ENCODE results near the gene SNX6.
"Not testable (repeated sequence)": the region's sequence is repeated elsewhere in the genome, so short reads cannot be mapped to it uniquely, and the experiment has no call there.

Gene SNX6

DNA sequence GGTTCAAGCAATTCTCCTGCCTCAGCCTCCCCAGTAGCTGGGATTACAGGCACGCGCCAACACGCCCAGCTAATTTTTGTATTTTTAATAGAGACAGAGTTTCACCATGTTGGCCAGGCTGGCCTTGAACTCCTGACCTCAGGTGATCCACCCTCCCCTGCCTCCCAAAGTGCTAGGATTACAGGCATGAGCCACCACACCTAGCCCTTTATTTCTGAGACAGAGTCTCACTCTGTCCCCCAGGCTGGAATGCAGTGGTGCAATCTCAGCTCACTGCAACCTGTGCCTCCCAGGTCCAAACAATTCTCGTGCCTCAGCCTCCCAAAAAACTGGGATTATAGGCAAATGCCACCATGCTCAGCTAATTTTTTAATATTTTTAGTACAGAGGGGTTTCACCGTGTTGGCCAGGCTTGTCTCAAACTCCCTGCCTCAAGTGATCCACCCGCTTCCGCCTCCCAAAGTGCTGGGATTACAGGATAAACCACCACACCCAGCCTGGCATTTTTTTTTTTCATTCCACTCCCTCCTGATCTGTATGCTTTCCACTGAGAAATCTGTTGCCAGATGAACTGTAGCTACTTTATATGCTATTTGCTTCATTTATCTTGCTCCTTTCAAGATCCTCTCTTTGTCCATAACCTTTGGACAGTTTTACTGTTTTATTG is 109.5 kb downstream of the SNX6 start:
- DNase-seq = not testable (repeated sequence)
